Measurements from ENCODE around the gene KDM6A.

DNA sequence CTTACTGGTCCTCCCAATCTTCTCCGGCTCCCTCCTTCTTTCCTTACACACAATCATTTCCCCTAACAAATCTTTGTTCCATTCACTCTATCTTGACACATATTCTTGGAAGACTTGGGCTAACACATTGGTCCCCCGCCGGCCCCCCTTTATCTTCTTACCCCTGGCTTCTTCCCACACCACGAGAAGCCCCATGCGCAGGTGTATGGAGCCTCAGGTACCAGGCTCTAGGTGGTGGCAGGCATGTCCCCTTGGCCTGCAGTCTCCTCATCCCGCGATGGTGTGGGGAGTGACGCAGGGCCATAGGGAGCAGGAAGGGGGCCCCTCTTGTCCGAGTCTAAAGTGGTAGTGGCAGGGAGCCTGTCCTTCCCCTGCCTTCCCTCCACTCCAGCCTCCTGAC is 277.8 kb downstream of the KDM6A start:
- no peak for TF ChIP-seq POLR2A (IDR thresholded peaks at IDR 0.05; ENCODE audit: low read length)
- TF ChIP-seq GATA1 (IDR thresholded peaks at IDR 0.05; ENCODE audit: low read depth, low read length): no peak

Measured in erythroblast (primary cell).